ENCODE measurements around the gene LSM10. TPM values are rescaled to one million over a fixed set of nuclear protein-coding genes. Genes with fewer than 3 reads are reported as not detected.

The LSM10 gene
- total and polyA plus RNA-seq, 2 donors (not counting 3 experiments of a cell fraction or from before 2014, with no cell fraction given), result 38.2 to 76.9 TPM

- H3K9me3 ChIP-seq (replicated peaks; ENCODE audit: control insufficient read depth, insufficient read depth, low read length), result no peaks in the 10 kb centered on the region
- H3K4me3 ChIP-seq (replicated peaks in 1 of 3; ENCODE audit: insufficient read depth in 1 of 3, low read depth in 1 of 3, low read length in 3 of 3), result no peak overlapping the region
- DNase-seq (ENCODE audit: low read depth, low spot score) (no peak), FAIRE-seq (peak; percentile 40)
- H3K4me1 ChIP-seq (ENCODE audit: control insufficient read depth, extremely low read depth, insufficient read depth, low read length), result peaks cover 26% of the 10 kb centered on the region
- intact Hi-C loops (cut with micrococcal nuclease), result no loop called here
- ChIA-PET CTCF (interaction anchor here (0.8 to 5.6 kb wide), 6 partner anchors 10 to 59 kb away, joined by 3 to 152 read pairs (median 10); partner anchors contain the start of gene STK40), POLR2A (interaction anchor here (1.6 to 2.2 kb wide), 2 partner anchors 15 to 22 kb away, joined by 4 read pairs; no protein-coding TSS in a partner anchor)
- dilution Hi-C loops (cut with MboI; ENCODE audit: extremely low pct_ligation_motif_present, low sequenced_read_pairs), result no loop called here
- no peaks in the 10 kb centered on the region for H3K27me3 ChIP-seq (ENCODE audit: control insufficient read depth in 2 of 2, insufficient read depth in 2 of 2, low read length in 2 of 2)
- no peak overlapping the region for H3K9ac ChIP-seq (replicated peaks; ENCODE audit: extremely low read depth, insufficient read depth, low read length)
- peaks cover 0 to 4% of the 10 kb centered on the region in 2 experiments for H3K36me3 ChIP-seq (ENCODE audit: control insufficient read depth in 2 of 2, extremely low read depth in 1 of 2, insufficient read depth in 2 of 2, low read length in 2 of 2)
- no peaks in the 10 kb centered on the region for H4K20me1 ChIP-seq (replicated peaks; ENCODE audit: control insufficient read depth, extremely low read depth, insufficient read depth, low read length)
- no peak overlapping the region for H3K27ac ChIP-seq (ENCODE audit: insufficient read depth, low read depth, low read length)
- no peak overlapping the region for H3K4me2 ChIP-seq (ENCODE audit: insufficient read depth, low read length)
- H3K79me2 ChIP-seq (ENCODE audit: control insufficient read depth, insufficient read depth, low read length), result peaks cover 46% of the 10 kb centered on the region
- TF ChIP-seq CTCF (IDR thresholded peaks at IDR 0.05; ENCODE audit: extremely low read depth in 1 of 2, insufficient read depth in 1 of 2, low read depth in 1 of 2, low read length in 2 of 2) (peak in 1 of 2 donors; percentile 1), MAX (IDR thresholded peaks at IDR 0.05; ENCODE audit: insufficient read depth, insufficient read length) (no peak)
- no peak overlapping the region for H2AFZ ChIP-seq (ENCODE audit: low read depth, low read length)
- H3K9me1 ChIP-seq (replicated peaks; ENCODE audit: control insufficient read depth, extremely low read depth, insufficient read depth, low read length), result no peaks in the 10 kb centered on the region
- BruUV-seq (replicated peaks), result no TSS peak
These were observed 31.5 kb downstream of the LSM10 start for GRCh38 chr1:36366091-36366661.

GRCh38 chr1:36365381-36365780 is 32.3 kb downstream of the LSM10 start:
- no peaks in the 10 kb centered on the region for H3K9me1 ChIP-seq (replicated peaks; ENCODE audit: control insufficient read depth, extremely low read depth, insufficient read depth, low read length)
- no peak overlapping the region for H3K9ac ChIP-seq (replicated peaks; ENCODE audit: extremely low read depth, insufficient read depth, low read length)
- H2AFZ ChIP-seq (ENCODE audit: low read depth, low read length), result no peak overlapping the region
- TF ChIP-seq EZH2 (IDR thresholded peaks at IDR 0.05; ENCODE audit: borderline replicate concordance, low read depth, low read length, severe bottlenecking) (no peak), JUN (IDR thresholded peaks at IDR 0.05; ENCODE audit: borderline replicate concordance, insufficient read depth, insufficient read length, low read depth) (no peak), POLR2AphosphoS5 (IDR thresholded peaks at IDR 0.05; ENCODE audit: insufficient read depth, low read depth, low read length) (no peak), CTCF (IDR thresholded peaks at IDR 0.05; ENCODE audit: extremely low read depth in 1 of 2, insufficient read depth in 1 of 2, low read depth in 1 of 2, low read length in 2 of 2) (no peak)
- BruUV-seq (replicated peaks), result no TSS peak
- no peak overlapping the region for H3K27ac ChIP-seq (ENCODE audit: insufficient read depth, low read depth, low read length)
- H3K4me2 ChIP-seq (ENCODE audit: insufficient read depth, low read length), result no peak overlapping the region
- peaks cover 0 to 6% of the 10 kb centered on the region in 2 experiments for H3K36me3 ChIP-seq (ENCODE audit: control insufficient read depth in 2 of 2, extremely low read depth in 1 of 2, insufficient read depth in 2 of 2, low read length in 2 of 2)
- no peak overlapping the region for H3K4me3 ChIP-seq (replicated peaks in 1 of 3; ENCODE audit: insufficient read depth in 1 of 3, low read depth in 1 of 3, low read length in 3 of 3)
- H3K27me3 ChIP-seq (ENCODE audit: control insufficient read depth in 2 of 2, insufficient read depth in 2 of 2, low read length in 2 of 2), result no peaks in the 10 kb centered on the region
- H3K4me1 ChIP-seq (ENCODE audit: control insufficient read depth, extremely low read depth, insufficient read depth, low read length), result peaks cover 26% of the 10 kb centered on the region
- no peak for FAIRE-seq
- H3K79me2 ChIP-seq (ENCODE audit: control insufficient read depth, insufficient read depth, low read length), result peaks cover 45% of the 10 kb centered on the region
- dilution Hi-C loops (cut with MboI; ENCODE audit: extremely low pct_ligation_motif_present, low sequenced_read_pairs), result no loop called here
- ChIA-PET POLR2A (no interaction called here), CTCF (interaction anchor here (0.7 to 5.6 kb wide), 4 partner anchors 9 to 1494 kb away, joined by 3 to 152 read pairs (median 52); no protein-coding TSS in a partner anchor)
- no peak for DNase-seq (ENCODE audit: low read depth, low spot score)
- H3K9me3 ChIP-seq (replicated peaks; ENCODE audit: control insufficient read depth, insufficient read depth, low read length), result no peaks in the 10 kb centered on the region
- intact Hi-C loops (cut with micrococcal nuclease), result no loop called here
- no peaks in the 10 kb centered on the region for H4K20me1 ChIP-seq (replicated peaks; ENCODE audit: control insufficient read depth, extremely low read depth, insufficient read depth, low read length)

All from endothelial cell of umbilical vein (primary cell).